Fibroblast of mammary gland (primary cell): Measurements from ENCODE around the gene SEC31B.

ENCODE experiments used
- DNase-seq: peaks from one replicate; pipeline ENCODE4 v3.0.0-alpha.2; 2010; ENCODE audit warnings: low read depth
- H3K4me3 ChIP-seq: 2 replicates; pipeline ENCODE4 v1.5.1; 2011; ENCODE audit warnings: low read depth, mild to moderate bottlenecking, low read length, moderate library complexity; ENCODE audit not compliant: control insufficient read depth
- CTCF ChIP-seq: conservative IDR thresholded peaks from 2 replicates; pipeline ENCODE4 v1.5.1; 2011; ENCODE audit warnings: low read depth, low read length, inconsistent platforms; ENCODE audit not compliant: control insufficient read depth, insufficient read depth

SEC31B gene

GRCh38 chr10:100489396-100489795, 30.3 kb downstream of the SEC31B start:
- DNase-seq = no peak
- no peak for TF ChIP-seq CTCF

GRCh38 chr10:100487529-100487928, 32.1 kb downstream of the SEC31B start:
- no peak overlapping the region for H3K4me3 ChIP-seq
- no peak for DNase-seq
- TF ChIP-seq CTCF = no peak

More at GRCh38 chr10:100489396-100489795, 30.3 kb downstream of the SEC31B start:
- H3K4me3 ChIP-seq = no peak overlapping the region

- no peak for DNase-seq
- no peak for TF ChIP-seq CTCF
- H3K4me3 ChIP-seq = no peak overlapping the region
Observed at GRCh38 chr10:100485801-100486495, 33.7 kb downstream of the SEC31B start.

GRCh38 chr10:100485366-100485765, 34.3 kb downstream of the SEC31B start:
- H3K4me3 ChIP-seq = no peak overlapping the region

GRCh38 chr10:100483876-100484666, 35.6 kb downstream of the SEC31B start:
- DNase-seq = no peak
- no peak for TF ChIP-seq CTCF
- no peak overlapping the region for H3K4me3 ChIP-seq

More at GRCh38 chr10:100485366-100485765, 34.3 kb downstream of the SEC31B start:
- TF ChIP-seq CTCF = no peak
- no peak for DNase-seq

- TF ChIP-seq CTCF = no peak
Observed at GRCh38 chr10:100482834-100483185, 36.9 kb downstream of the SEC31B start.

More at GRCh38 chr10:100482834-100483185, 36.9 kb downstream of the SEC31B start:
- no peak overlapping the region for H3K4me3 ChIP-seq
- DNase-seq = no peak
